B cell (primary cell): ENCODE measurements around the gene SIRT7. TPM values are rescaled to one million over a fixed set of nuclear protein-coding genes. Genes with fewer than 3 reads are reported as not detected.
A peak's percentile ranks its signal among the peaks of the same experiment; 100 is the strongest.

Experiments used
- ATAC-seq: fragments of 200-7000 bp; cut with Tn5 transposase; one replicate; pipeline ENCODE4 v1.10.0; 2021; ENCODE audit warnings: low read depth, mild to moderate bottlenecking, moderate number of reproducible peaks, moderate library complexity
- CTCF ChIA-PET: fragments of 350-600 bp; sonication (Branson Sonifier 250); formaldehyde crosslinking; loops from one replicate; lab custom pipeline; 2021; ENCODE audit warnings: antibody characterized with exemption, inconsistent platforms; lab: Charles Lee
- POLR2A ChIA-PET: fragments of 350-600 bp; sonication (Branson Sonifier 250); formaldehyde crosslinking; loops from one replicate; lab custom pipeline; 2021; ENCODE audit warnings: antibody characterized with exemption; lab: Charles Lee
- DNase-seq: peaks from one replicate; pipeline ENCODE4 v3.0.0; 2013
- H2AFZ ChIP-seq: 2 replicates; pipeline ENCODE4 v1.6.1; 2012; ENCODE audit warnings: mild to moderate bottlenecking, low read depth, low read length; ENCODE audit not compliant: insufficient read depth, poor library complexity, severe bottlenecking
- H3K27ac ChIP-seq, 2 donors: 1 replicate in 1 of 2; 2 replicates in 1 of 2; pipeline ENCODE4 v1.5.1; 2012 to 2013; ENCODE audit warnings: low read length in 2 of 2, mild to moderate bottlenecking in 2 of 2, moderate library complexity in 1 of 2
- H3K27me3 ChIP-seq, 4 experiments: fragments of 200-600 bp in 1 of 4; sonication (generic) in 1 of 4; replicated peaks in 1 of 4; 1 replicate in 2 of 4; 2 replicates in 2 of 4; pipeline versions ENCODE4 v1.6.1 to v1.7.0; 2013 to 2016; ENCODE audit warnings: low read length in 3 of 4, mild to moderate bottlenecking in 2 of 4, mixed read lengths in 1 of 4, moderate library complexity in 1 of 4; ENCODE audit not compliant: insufficient read depth in 4 of 4, control insufficient read depth in 3 of 4; ENCODE audit errors: control extremely low read depth in 1 of 4
- H3K36me3 ChIP-seq, 2 experiments: replicated peaks in 1 of 2; 1 replicate in 1 of 2; 2 replicates in 1 of 2; pipeline versions ENCODE4 v1.6.1 to v1.7.1; 2013; ENCODE audit warnings: low read length in 1 of 2; ENCODE audit not compliant: insufficient read depth in 2 of 2, control insufficient read depth in 1 of 2; ENCODE audit errors: control extremely low read depth in 1 of 2, extremely low read depth in 1 of 2
- H3K4me1 ChIP-seq, 2 donors: fragments of 200-600 bp in 1 of 2; sonication (generic) in 1 of 2; 1 replicate in 1 of 2; 2 replicates in 1 of 2; pipeline versions ENCODE4 v1.5.1 to v1.6.1; 2013 to 2017; ENCODE audit warnings: low read length in 2 of 2; ENCODE audit not compliant: control insufficient read depth in 2 of 2, insufficient read depth in 2 of 2
- H3K4me2 ChIP-seq: replicated peaks from 2 replicates; pipeline ENCODE3; 2012; ENCODE audit warnings: mild to moderate bottlenecking, low read depth, low read length; ENCODE audit not compliant: poor library complexity, severe bottlenecking
- H3K4me3 ChIP-seq, 5 experiments: fragments of 200-600 bp in 1 of 5; sonication (generic) in 1 of 5; 1 replicate in 3 of 5; 2 replicates in 2 of 5; pipeline versions ENCODE4 v1.5.1 to v1.7.0; 2011 to 2016; ENCODE audit warnings: low read length in 4 of 5, mild to moderate bottlenecking in 4 of 5, low read depth in 2 of 5, control low read depth in 1 of 5, moderate library complexity in 1 of 5; ENCODE audit not compliant: insufficient read depth in 1 of 5; ENCODE audit errors: control extremely low read depth in 1 of 5, extremely low read depth in 1 of 5
- H3K79me2 ChIP-seq: fragments of 200-600 bp; sonication (generic); one replicate; pipeline ENCODE4 v1.6.0; 2016; ENCODE audit warnings: low read length; ENCODE audit not compliant: control insufficient read depth, insufficient read depth
- H3K9ac ChIP-seq: fragments of 200-600 bp; sonication (generic); 2 replicates; pipeline ENCODE4 v1.6.1; 2017; ENCODE audit warnings: mild to moderate bottlenecking, low read length, moderate library complexity
- H3K9me3 ChIP-seq, 3 donors: one replicate each; pipeline versions ENCODE4 v1.6.1 to v1.7.1; 2013; ENCODE audit warnings: low read length in 2 of 3; ENCODE audit not compliant: control insufficient read depth in 2 of 3, insufficient read depth in 1 of 3; ENCODE audit errors: control extremely low read depth in 1 of 3
- H4K20me1 ChIP-seq: 2 replicates; pipeline ENCODE4 v1.6.0; 2012; ENCODE audit warnings: mild to moderate bottlenecking, low read length; ENCODE audit not compliant: insufficient read depth, control insufficient read depth, poor library complexity, severe bottlenecking
- H3K27ac Mint-ChIP-seq: one replicate; pipeline ENCODE4 v1.8.0; 2021; ENCODE audit warnings: mixed read lengths
- H3K27me3 Mint-ChIP-seq: one replicate; pipeline ENCODE4 v1.8.0; 2021; ENCODE audit warnings: mixed read lengths
- H3K4me1 Mint-ChIP-seq: one replicate; pipeline ENCODE4 v1.8.0; 2021; ENCODE audit warnings: mixed read lengths
- H3K4me3 Mint-ChIP-seq: one replicate; pipeline ENCODE4 v1.8.0; 2021; ENCODE audit warnings: mixed read lengths
- H3K9me3 Mint-ChIP-seq: one replicate; pipeline ENCODE4 v1.8.0; 2022; ENCODE audit warnings: mixed read lengths; ENCODE audit not compliant: insufficient read depth
- EZH2 ChIP-seq: IDR thresholded peaks from 2 replicates; pipeline ENCODE4 v1.6.1; 2012; ENCODE audit warnings: borderline replicate concordance, low read depth, mild to moderate bottlenecking, moderate library complexity, low read length; ENCODE audit not compliant: insufficient read depth, poor library complexity, severe bottlenecking
- WGBS: methylation state at CpG from one replicate; pipeline ENCODE4 v1.1.5; 2013; ENCODE audit warnings: missing lambda C conversion rate; ENCODE audit not compliant: insufficient coverage; 5-methylcytosine and 5-hydroxymethylcytosine counted together
- intact Hi-C: fragments of 100-400 bp; cut with micrococcal nuclease; formaldehyde crosslinking; loops from one replicate; pipeline ENCODE4 v1.10.0; 2022
- polyA plus RNA-seq: library from polyadenylated mRNA; depleted of rRNA; stranded (reverse); fragments of >200 nt; gene quantifications from 2 replicates; pipeline ENCODE4 v1.2.3, GENCODE V29; 2012
- total RNA-seq, 2 donors: library from RNA; stranded (reverse); fragments of 120-200 nt in 1 of 2; gene quantifications; 1 replicate in 1 of 2; 2 replicates in 1 of 2; pipeline versions ENCODE4 v1.2.3 to v1.2.4, GENCODE V29; 2013 to 2022
- TF ChIP-seq, protein P1 (sequence below): fragments of 200-600 bp; IDR thresholded peaks from one replicate; pipeline ENCODE4 v1.8.0; 2022; ENCODE audit warnings: antibody characterized with exemption, mild to moderate bottlenecking

SIRT7 gene
- total and polyA plus RNA-seq, 2 donors (not counting 1 experiment from before 2014, with no cell fraction given) = 77.2 to 82.7 TPM

DNA sequence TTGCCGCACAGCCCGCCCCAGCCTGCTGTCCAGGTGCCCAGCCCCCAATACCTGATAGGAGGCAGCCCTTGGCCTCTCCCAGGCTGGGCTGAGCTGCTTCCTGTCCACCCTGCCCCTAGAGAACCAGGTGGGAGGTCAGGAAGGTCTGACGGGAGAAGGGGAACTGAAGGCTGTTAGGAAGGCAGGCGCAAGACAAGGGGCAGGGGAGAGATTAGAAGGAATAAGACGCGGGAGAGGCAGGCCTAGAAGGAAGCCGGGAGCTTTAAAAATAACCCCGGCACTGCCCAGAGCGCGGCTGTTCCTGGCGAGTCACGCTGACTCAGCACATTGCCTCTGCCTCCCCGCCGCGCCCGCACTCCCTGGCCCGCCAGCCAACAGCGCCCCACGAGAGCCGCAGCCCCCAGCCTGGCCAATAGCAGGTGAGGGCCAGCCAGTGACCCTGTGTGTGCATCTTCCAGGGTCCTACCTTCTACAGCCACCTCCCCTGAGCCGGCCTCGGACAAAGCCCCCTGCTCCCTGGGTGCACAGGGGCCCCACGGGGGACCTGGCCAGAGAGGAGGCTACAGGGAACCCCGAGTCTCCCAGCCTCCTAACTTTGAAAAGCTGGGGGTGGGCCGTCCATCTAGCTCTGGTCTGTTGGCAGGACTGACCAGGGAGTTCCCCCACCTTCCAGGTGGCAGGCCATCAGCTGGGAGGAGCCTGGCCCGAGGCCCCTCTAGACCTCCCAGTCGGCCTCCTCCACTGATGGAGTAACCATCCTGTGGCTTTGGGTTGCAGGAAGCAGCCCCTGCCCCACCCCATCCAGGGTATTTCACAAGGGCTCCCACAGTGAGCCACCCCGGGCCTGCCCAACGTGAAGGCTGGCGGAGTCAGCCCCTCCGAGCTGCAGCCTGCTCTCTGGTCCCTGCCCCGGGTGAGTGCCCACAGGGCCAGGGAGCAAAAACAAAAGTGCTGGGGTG, 5.6 kb upstream of the SIRT7 start:
- Mint-ChIP-seq H3K27ac (peak overlapping the region; percentile 70), H3K4me3 (peak overlapping the region; percentile 39)
- CTCF ChIA-PET = no interaction called here

More for the DNA sequence above, 5.6 kb upstream of the SIRT7 start:
- ATAC-seq = no peak
- Mint-ChIP-seq H3K27me3 (no peaks in the 10 kb centered on the region), H3K9me3 (no peaks in the 10 kb centered on the region), H3K4me1 (peaks cover 30% of the 10 kb centered on the region)
- Histone ChIP-seq H3K4me3 (no peak overlapping the region), H3K4me2 (peak overlapping the region; percentile 29), H3K79me2 (peaks cover 64% of the 10 kb centered on the region), H3K9ac (no peak overlapping the region), H3K36me3 (peaks cover 0 to 6% of the 10 kb centered on the region in 2 experiments), H3K4me1 (peaks cover 21 to 32% of the 10 kb centered on the region in 2 donors), H4K20me1 (peaks cover 37% of the 10 kb centered on the region), H2AFZ (no peak overlapping the region), H3K27ac (no peak overlapping the region), H3K9me3 (no peaks in the 10 kb centered on the region), H3K27me3 (peaks cover 0 to 5% (median 3%) of the 10 kb centered on the region in 4 experiments)
- DNase-seq = no peak
- 27% methylated on average over 29 of the region's 32 CpGs for WGBS
- intact Hi-C loops = no loop called here
- POLR2A ChIA-PET = no interaction called here
- TF ChIP-seq EZH2 = no peak
- TF ChIP-seq, protein P1, sequence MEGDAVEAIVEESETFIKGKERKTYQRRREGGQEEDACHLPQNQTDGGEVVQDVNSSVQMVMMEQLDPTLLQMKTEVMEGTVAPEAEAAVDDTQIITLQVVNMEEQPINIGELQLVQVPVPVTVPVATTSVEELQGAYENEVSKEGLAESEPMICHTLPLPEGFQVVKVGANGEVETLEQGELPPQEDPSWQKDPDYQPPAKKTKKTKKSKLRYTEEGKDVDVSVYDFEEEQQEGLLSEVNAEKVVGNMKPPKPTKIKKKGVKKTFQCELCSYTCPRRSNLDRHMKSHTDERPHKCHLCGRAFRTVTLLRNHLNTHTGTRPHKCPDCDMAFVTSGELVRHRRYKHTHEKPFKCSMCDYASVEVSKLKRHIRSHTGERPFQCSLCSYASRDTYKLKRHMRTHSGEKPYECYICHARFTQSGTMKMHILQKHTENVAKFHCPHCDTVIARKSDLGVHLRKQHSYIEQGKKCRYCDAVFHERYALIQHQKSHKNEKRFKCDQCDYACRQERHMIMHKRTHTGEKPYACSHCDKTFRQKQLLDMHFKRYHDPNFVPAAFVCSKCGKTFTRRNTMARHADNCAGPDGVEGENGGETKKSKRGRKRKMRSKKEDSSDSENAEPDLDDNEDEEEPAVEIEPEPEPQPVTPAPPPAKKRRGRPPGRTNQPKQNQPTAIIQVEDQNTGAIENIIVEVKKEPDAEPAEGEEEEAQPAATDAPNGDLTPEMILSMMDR = no peak
